GM21717 (cell line): ENCODE measurements around the gene RFTN1.

Source experiments
- ATAC-seq: cut with Tn5 transposase; IDR thresholded peaks from one replicate; pipeline ENCODE4 v1.9.1; 2021; ENCODE audit warnings: mild to moderate bottlenecking, moderate library complexity; ENCODE audit not compliant: unreplicated experiment

Gene RFTN1

GRCh38 chr3:16533928-16534574 lies 20.6 kb upstream of the RFTN1 start:
- ATAC-seq, result no peak

- no peak for ATAC-seq
Measured at GRCh38 chr3:16529264-16529663, 15.8 kb upstream of the RFTN1 start.

- ATAC-seq, result no peak
Measured at GRCh38 chr3:16528581-16528993, 15.1 kb upstream of the RFTN1 start.

- ATAC-seq, result no peak
Measured at GRCh38 chr3:16528106-16528505, 14.6 kb upstream of the RFTN1 start.

GRCh38 chr3:16524196-16524595 lies 10.7 kb upstream of the RFTN1 start:
- ATAC-seq, result no peak

GRCh38 chr3:16523778-16524177 lies 10.3 kb upstream of the RFTN1 start:
- no peak for ATAC-seq

GRCh38 chr3:16522834-16523233 lies 9.3 kb upstream of the RFTN1 start:
- no peak for ATAC-seq

GRCh38 chr3:16520970-16521881 lies 7.7 kb upstream of the RFTN1 start:
- peak; percentile 51 for ATAC-seq

- ATAC-seq, result no peak
Measured at GRCh38 chr3:16520241-16520969, 6.9 kb upstream of the RFTN1 start.

- peak; percentile 11 for ATAC-seq
Measured at GRCh38 chr3:16516695-16517481, 3.4 kb upstream of the RFTN1 start.

GRCh38 chr3:16515885-16516420 lies 2.5 kb upstream of the RFTN1 start:
- ATAC-seq, result no peak

- no peak for ATAC-seq
Measured at GRCh38 chr3:16514755-16515353, 1.4 kb upstream of the RFTN1 start.

- ATAC-seq, result no peak
Measured at GRCh38 chr3:16514021-16514700, 662 bp upstream of the RFTN1 start.

GRCh38 chr3:16512435-16513140 lies 911 bp downstream of the RFTN1 start:
- ATAC-seq, result peak; percentile 3

- ATAC-seq, result peak; percentile 48
Measured at GRCh38 chr3:16511681-16512434, 1.6 kb downstream of the RFTN1 start.

GRCh38 chr3:16510620-16511319 lies 2.7 kb downstream of the RFTN1 start:
- peak; percentile 19 for ATAC-seq
